Ishikawa (cell line): ENCODE results near the gene SDHAF1.

ENCODE experiments used
- CEBPB ChIP-seq: IDR thresholded peaks from 2 replicates; pipeline ENCODE4 v1.6.1; 2012
- CREB1 ChIP-seq: IDR thresholded peaks from 2 replicates; pipeline ENCODE4 v1.6.1; 2012; ENCODE audit warnings: low read depth
- EGR1 ChIP-seq: IDR thresholded peaks from 2 replicates; pipeline ENCODE4 v1.6.1; 2012
- EP300 ChIP-seq: IDR thresholded peaks from 2 replicates; pipeline ENCODE4 v1.6.1; 2012; ENCODE audit warnings: borderline replicate concordance
- FOXM1 ChIP-seq: IDR thresholded peaks from 2 replicates; pipeline ENCODE4 v1.6.1; 2012; ENCODE audit warnings: low read depth, borderline replicate concordance
- NFIC ChIP-seq: IDR thresholded peaks from 2 replicates; pipeline ENCODE4 v1.6.1; 2012
- RAD21 ChIP-seq: IDR thresholded peaks from 2 replicates; pipeline ENCODE4 v1.6.1; 2012; ENCODE audit warnings: low read depth
- REST ChIP-seq: IDR thresholded peaks from 2 replicates; pipeline ENCODE4 v1.6.1; 2012; ENCODE audit warnings: low read depth, mild to moderate bottlenecking
- TAF1 ChIP-seq: IDR thresholded peaks from 2 replicates; pipeline ENCODE4 v1.6.1; 2012; ENCODE audit warnings: low read depth, mild to moderate bottlenecking
- TCF12 ChIP-seq: IDR thresholded peaks from 2 replicates; pipeline ENCODE4 v1.6.1; 2012; ENCODE audit warnings: low read depth
- TEAD4 ChIP-seq: IDR thresholded peaks from 2 replicates; pipeline ENCODE4 v1.6.1; 2012
- USF1 ChIP-seq: IDR thresholded peaks from 2 replicates; pipeline ENCODE4 v1.6.1; 2012
- YY1 ChIP-seq: IDR thresholded peaks from 2 replicates; pipeline ENCODE4 v1.6.1; 2012; ENCODE audit warnings: low read depth
- ZBTB7A ChIP-seq: IDR thresholded peaks from 2 replicates; pipeline ENCODE4 v1.6.1; 2012; ENCODE audit warnings: low read depth
- TF ChIP-seq, protein P1 (sequence below): IDR thresholded peaks from 2 replicates; pipeline ENCODE4 v1.6.1; 2012

The SDHAF1 gene, protein sequence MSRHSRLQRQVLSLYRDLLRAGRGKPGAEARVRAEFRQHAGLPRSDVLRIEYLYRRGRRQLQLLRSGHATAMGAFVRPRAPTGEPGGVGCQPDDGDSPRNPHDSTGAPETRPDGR

GRCh38 chr19:35995048-35995993, at the start of gene SDHAF1:
Gene SDHAF1, plus strand, starts transcription at chr19:35995188. Its CDS starts 87 bp downstream, at chr19:35995275.
- TF ChIP-seq CEBPB (peak; percentile 66; the same call in 1 of the 2 replicates), REST (no peak), TAF1 (peak; percentile 81), TCF12 (peak; percentile 31; the same call in 1 of the 2 replicates), CREB1 (peak; percentile 82)
- TF ChIP-seq, protein P1, sequence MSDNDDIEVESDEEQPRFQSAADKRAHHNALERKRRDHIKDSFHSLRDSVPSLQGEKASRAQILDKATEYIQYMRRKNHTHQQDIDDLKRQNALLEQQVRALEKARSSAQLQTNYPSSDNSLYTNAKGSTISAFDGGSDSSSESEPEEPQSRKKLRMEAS, result peak; percentile 66

- no peak for TF ChIP-seq CEBPB
- no peak for TF ChIP-seq REST
- no peak for TF ChIP-seq NFIC
- TF ChIP-seq YY1, result no peak
- TF ChIP-seq TEAD4, result no peak
- no peak for TF ChIP-seq FOXM1
- TF ChIP-seq EP300, result no peak
- no peak for TF ChIP-seq RAD21
- no peak for TF ChIP-seq ZBTB7A
- TF ChIP-seq USF1, result no peak
- TF ChIP-seq TAF1, result no peak
- no peak for TF ChIP-seq TCF12
- no peak for TF ChIP-seq CREB1
- TF ChIP-seq, protein P1, result no peak
- no peak for TF ChIP-seq EGR1
These were observed 48.8 kb upstream of the SDHAF1 start for GRCh38 chr19:35946203-35946602.

GRCh38 chr19:35949131-35949530, 45.9 kb upstream of the SDHAF1 start:
- TF ChIP-seq NFIC (no peak), FOXM1 (no peak), CREB1 (no peak), ZBTB7A (no peak), EGR1 (no peak), YY1 (no peak), REST (no peak), RAD21 (no peak), TEAD4 (no peak), TAF1 (no peak), TCF12 (no peak), EP300 (no peak), CEBPB (no peak), USF1 (no peak)
- TF ChIP-seq, protein P1, result no peak
